Measurements from ENCODE around the gene VPS8. TPM values are rescaled to one million over a fixed set of nuclear protein-coding genes. Genes with fewer than 3 reads are reported as not detected.

The VPS8 gene
- total RNA-seq, 1 donor from 2014 or later, result 83.9 TPM

DNA sequence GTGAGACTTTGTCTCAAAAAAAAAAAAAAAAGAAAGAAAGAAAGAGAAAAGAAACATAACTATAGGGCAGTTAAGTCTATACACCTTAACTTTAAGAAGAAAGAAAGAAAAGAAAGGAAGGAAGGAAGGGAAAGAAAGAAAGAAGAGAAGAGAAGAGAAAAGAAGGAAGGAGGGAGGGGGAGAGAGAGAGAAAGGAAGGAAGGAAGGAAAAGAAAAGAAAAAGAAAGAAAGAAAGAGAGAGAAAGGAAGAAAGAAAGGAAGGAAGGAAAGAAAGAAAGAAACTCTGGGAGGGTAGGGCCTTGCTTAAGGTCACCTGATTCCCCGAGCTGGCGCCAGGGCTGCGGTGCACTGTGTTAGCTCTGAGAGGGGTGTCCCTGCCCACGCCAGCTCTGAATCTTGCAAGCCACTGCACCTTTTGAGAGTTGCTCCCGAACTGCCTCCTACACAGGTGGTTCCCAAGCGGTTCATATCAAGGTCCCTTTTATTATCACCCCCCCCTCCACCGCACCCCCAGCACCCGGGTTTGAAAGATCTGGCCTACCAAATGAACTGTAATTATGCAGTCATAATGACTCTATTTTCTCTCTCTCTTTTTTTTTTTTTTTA lies 39.2 kb upstream of the VPS8 start:
- Histone ChIP-seq H3K9me3 (replicated peaks) (no peaks in the 10 kb centered on the region), H3K36me3 (no peaks in the 10 kb centered on the region), H3K27me3 (ENCODE audit: low read depth) (peaks cover 12% of the 10 kb centered on the region), H3K4me3 (no peak overlapping the region), H3K4me1 (peaks cover 18% of the 10 kb centered on the region), H3K27ac (replicated peaks) (peak overlapping the region; percentile 70)
- intact Hi-C loops (cut with micrococcal nuclease), result no loop called here
- TF ChIP-seq, protein P1, sequence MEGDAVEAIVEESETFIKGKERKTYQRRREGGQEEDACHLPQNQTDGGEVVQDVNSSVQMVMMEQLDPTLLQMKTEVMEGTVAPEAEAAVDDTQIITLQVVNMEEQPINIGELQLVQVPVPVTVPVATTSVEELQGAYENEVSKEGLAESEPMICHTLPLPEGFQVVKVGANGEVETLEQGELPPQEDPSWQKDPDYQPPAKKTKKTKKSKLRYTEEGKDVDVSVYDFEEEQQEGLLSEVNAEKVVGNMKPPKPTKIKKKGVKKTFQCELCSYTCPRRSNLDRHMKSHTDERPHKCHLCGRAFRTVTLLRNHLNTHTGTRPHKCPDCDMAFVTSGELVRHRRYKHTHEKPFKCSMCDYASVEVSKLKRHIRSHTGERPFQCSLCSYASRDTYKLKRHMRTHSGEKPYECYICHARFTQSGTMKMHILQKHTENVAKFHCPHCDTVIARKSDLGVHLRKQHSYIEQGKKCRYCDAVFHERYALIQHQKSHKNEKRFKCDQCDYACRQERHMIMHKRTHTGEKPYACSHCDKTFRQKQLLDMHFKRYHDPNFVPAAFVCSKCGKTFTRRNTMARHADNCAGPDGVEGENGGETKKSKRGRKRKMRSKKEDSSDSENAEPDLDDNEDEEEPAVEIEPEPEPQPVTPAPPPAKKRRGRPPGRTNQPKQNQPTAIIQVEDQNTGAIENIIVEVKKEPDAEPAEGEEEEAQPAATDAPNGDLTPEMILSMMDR (IDR thresholded peaks at IDR 0.05; ENCODE audit: borderline replicate concordance), result no peak
- DNase-seq, result no peak

DNA sequence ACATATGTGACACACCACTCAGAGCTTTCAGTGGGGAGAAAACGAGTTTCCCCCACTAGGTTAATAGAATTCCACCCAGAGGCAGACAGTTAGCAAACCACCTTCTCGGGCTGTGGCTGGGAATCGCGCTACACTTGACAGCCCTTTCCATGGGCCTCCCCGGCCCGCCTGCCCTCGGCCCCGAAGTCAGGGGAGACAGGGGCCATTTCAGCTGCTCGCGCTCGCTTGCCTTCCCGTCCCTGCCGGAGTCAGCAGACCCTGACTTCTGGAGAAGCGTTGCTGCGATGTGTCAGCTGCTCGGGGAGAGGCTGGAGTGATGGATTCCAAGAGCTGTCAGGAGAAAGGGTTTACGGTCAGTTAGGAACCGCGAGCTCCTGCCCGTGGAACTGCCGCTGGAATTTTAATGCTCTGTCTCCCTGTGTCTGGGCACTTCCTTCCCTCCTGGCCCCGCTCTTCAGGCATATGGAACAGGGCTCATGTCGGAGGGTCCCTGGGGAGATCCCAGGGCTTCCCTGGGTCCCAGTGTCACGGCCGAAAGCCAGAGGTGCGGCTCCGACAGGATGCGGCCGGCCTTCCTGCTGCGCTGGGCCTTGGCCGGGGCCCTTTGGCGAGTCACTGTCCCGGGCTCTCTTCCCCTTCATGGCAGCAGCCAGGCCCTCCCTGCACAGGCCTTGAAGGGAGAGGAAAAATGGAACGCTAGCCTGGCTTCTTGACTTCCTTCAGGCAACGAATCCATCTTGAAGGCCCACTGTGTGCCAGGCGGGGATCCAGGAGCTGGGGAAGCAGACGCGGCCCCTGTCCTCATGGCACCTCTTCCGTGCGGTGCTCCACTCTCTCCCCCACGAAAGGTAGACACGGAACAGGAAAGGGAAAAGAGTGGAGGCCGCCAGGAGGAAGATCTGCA lies 38.4 kb upstream of the VPS8 start:
- DNase-seq, result peak; percentile 45
- Histone ChIP-seq H3K4me3 (peak overlapping the region; percentile 33), H3K9me3 (replicated peaks) (no peaks in the 10 kb centered on the region), H3K27ac (replicated peaks) (peak overlapping the region; percentile 70), H3K36me3 (no peaks in the 10 kb centered on the region), H3K4me1 (peaks cover 19% of the 10 kb centered on the region), H3K27me3 (ENCODE audit: low read depth) (peaks cover 20% of the 10 kb centered on the region)
- TF ChIP-seq, protein P1 (IDR thresholded peaks at IDR 0.05; ENCODE audit: borderline replicate concordance), result no peak
- intact Hi-C loops (cut with micrococcal nuclease), result no loop called here

DNA sequence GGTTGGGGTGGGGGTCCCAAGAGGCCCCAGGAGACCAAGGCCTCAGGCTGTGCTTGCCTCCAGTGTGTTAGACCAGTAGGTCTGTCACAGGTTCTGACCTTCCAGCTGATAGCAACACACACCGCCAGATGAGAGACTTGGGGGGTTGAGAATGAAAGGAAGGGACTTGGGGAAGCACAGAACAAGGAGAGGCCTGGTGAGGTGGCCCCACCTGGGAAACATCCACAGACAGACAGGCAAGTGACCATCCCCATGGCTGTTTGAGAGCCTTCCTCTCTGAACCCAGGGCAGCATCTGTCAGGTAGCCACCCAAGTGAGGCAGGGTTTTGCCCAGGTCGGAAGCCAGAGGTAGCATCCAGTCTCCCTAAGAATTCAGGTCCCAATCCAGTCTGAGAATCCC lies 35.0 kb upstream of the VPS8 start:
- intact Hi-C loops (cut with micrococcal nuclease), result no loop called here
- H3K36me3 ChIP-seq, result no peaks in the 10 kb centered on the region
- TF ChIP-seq, protein P1 (IDR thresholded peaks at IDR 0.05; ENCODE audit: borderline replicate concordance), result no peak
- no peaks in the 10 kb centered on the region for H3K9me3 ChIP-seq (replicated peaks)
- no peak overlapping the region for H3K27ac ChIP-seq (replicated peaks)
- no peak overlapping the region for H3K4me3 ChIP-seq
- peaks cover 36% of the 10 kb centered on the region for H3K27me3 ChIP-seq (ENCODE audit: low read depth)
- peaks cover 19% of the 10 kb centered on the region for H3K4me1 ChIP-seq
- DNase-seq, result no peak

DNA sequence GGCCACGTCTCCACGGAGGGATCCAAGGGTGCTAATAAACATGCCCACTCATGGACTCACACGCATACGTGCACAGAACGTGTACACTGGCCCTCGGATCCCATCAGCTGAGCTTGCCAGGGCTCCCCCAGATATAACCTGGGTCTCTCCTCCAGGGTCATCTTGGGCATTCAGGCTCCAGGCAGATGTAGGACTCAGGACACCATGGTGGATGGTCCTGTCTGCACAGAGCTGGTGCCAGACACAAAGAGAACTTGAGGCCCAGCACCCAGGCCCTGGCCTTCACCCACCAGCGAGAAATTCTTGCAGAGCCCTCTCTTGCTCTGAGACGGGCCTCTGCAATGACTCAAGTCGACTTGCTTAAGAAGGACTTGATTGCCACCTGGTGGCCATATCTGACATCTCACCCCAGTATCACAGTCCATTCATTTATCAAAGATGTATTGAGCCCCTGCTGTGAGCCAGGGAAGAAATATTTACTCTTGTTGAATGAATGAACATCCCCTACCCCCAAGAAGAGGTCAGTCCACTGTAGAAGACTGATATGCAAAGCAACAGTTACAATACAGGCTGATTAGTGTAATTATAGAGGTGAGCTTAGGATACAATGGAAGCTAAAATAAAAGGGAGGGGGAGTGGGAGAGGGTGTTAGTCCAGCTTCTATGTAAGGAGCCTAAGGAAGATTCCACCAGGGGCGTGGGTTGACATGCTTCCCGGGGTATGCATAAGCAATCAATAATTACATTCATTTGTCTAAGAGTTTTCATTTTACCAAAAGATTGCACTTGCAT lies 34.2 kb upstream of the VPS8 start:
- H3K4me1 ChIP-seq, result peaks cover 19% of the 10 kb centered on the region
- intact Hi-C loops (cut with micrococcal nuclease), result no loop called here
- no peaks in the 10 kb centered on the region for H3K9me3 ChIP-seq (replicated peaks)
- TF ChIP-seq, protein P1 (IDR thresholded peaks at IDR 0.05; ENCODE audit: borderline replicate concordance), result peak; percentile 92
- H3K27me3 ChIP-seq (ENCODE audit: low read depth), result peaks cover 44% of the 10 kb centered on the region
- no peak overlapping the region for H3K4me3 ChIP-seq
- no peak overlapping the region for H3K27ac ChIP-seq (replicated peaks)
- peak; percentile 83 for DNase-seq
- H3K36me3 ChIP-seq, result no peaks in the 10 kb centered on the region
